ENCODE results near the gene THOC7. TPM values are rescaled to one million over a fixed set of nuclear protein-coding genes. Genes with fewer than 3 reads are reported as not detected.

The THOC7 gene
- total RNA-seq, 3 donors from 2014 or later (not counting 1 experiment from before 2014, with no cell fraction given), result 30.3 to 35.8 (median 32.5) TPM

GRCh38 chr3:63800097-63800496, 63.5 kb downstream of the THOC7 start:
- no peak overlapping the region for H3K4me3 Mint-ChIP-seq
- H3K27me3 Mint-ChIP-seq (ENCODE audit: low read depth in 2 of 2), result peaks cover 0 to 7% of the 10 kb centered on the region in 2 donors
- no peak for TF ChIP-seq CTCF (IDR thresholded peaks at IDR 0.05)
- ATAC-seq, result no peak
- Histone ChIP-seq H3K27me3 (ENCODE audit: control insufficient read depth, insufficient read depth, low read length) (no peaks in the 10 kb centered on the region), H3K4me3 (ENCODE audit: low read length) (no peak overlapping the region), H3K36me3 (ENCODE audit: control insufficient read depth, insufficient read depth, low read length) (no peaks in the 10 kb centered on the region), H3K9me3 (ENCODE audit: control insufficient read depth, insufficient read depth, low read length) (no peaks in the 10 kb centered on the region), H3K27ac (ENCODE audit: low read length) (no peak overlapping the region), H3K4me1 (ENCODE audit: control insufficient read depth, insufficient read depth, low read length) (no peaks in the 10 kb centered on the region)
- H3K27ac Mint-ChIP-seq, result no peak overlapping the region
- 87% methylated on average over 3 of the region's 5 CpGs for WGBS (ENCODE audit: insufficient coverage)
- H3K36me3 Mint-ChIP-seq, result no peaks in the 10 kb centered on the region
- no peaks in the 10 kb centered on the region for H3K4me1 Mint-ChIP-seq
- no peaks in the 10 kb centered on the region for H3K9me3 Mint-ChIP-seq
- DNase-seq, result no peak
- intact Hi-C loops (cut with micrococcal nuclease), result no loop called here

- H3K4me1 Mint-ChIP-seq, result no peaks in the 10 kb centered on the region
- DNase-seq, result no peak
- H3K4me1 ChIP-seq (ENCODE audit: control insufficient read depth, insufficient read depth, low read length), result no peaks in the 10 kb centered on the region
- no peaks in the 10 kb centered on the region for H3K9me3 ChIP-seq (ENCODE audit: control insufficient read depth, insufficient read depth, low read length)
- no peak overlapping the region for H3K4me3 ChIP-seq (ENCODE audit: low read length)
- H3K9me3 Mint-ChIP-seq, result no peaks in the 10 kb centered on the region
- ATAC-seq, result no peak
- intact Hi-C loops (cut with micrococcal nuclease), result no loop called here
- H3K27me3 Mint-ChIP-seq (ENCODE audit: low read depth in 2 of 2), result peaks cover 0 to 7% of the 10 kb centered on the region in 2 donors
- no peaks in the 10 kb centered on the region for H3K36me3 Mint-ChIP-seq
- no peaks in the 10 kb centered on the region for H3K27me3 ChIP-seq (ENCODE audit: control insufficient read depth, insufficient read depth, low read length)
- H3K36me3 ChIP-seq (ENCODE audit: control insufficient read depth, insufficient read depth, low read length), result no peaks in the 10 kb centered on the region
- no peak for TF ChIP-seq CTCF (IDR thresholded peaks at IDR 0.05)
- H3K27ac Mint-ChIP-seq, result no peak overlapping the region
- H3K4me3 Mint-ChIP-seq, result no peak overlapping the region
- WGBS (ENCODE audit: insufficient coverage), result 96% methylated on average over 2 of the region's 2 CpGs
- no peak overlapping the region for H3K27ac ChIP-seq (ENCODE audit: low read length)
These were observed 64.7 kb downstream of the THOC7 start for GRCh38 chr3:63798949-63799348.

GRCh38 chr3:63798544-63798943, 65.1 kb downstream of the THOC7 start:
- H3K9me3 Mint-ChIP-seq, result no peaks in the 10 kb centered on the region
- no peaks in the 10 kb centered on the region for H3K36me3 ChIP-seq (ENCODE audit: control insufficient read depth, insufficient read depth, low read length)
- H3K4me1 ChIP-seq (ENCODE audit: control insufficient read depth, insufficient read depth, low read length), result no peaks in the 10 kb centered on the region
- no peaks in the 10 kb centered on the region for H3K27me3 ChIP-seq (ENCODE audit: control insufficient read depth, insufficient read depth, low read length)
- peaks cover 0 to 7% of the 10 kb centered on the region in 2 donors for H3K27me3 Mint-ChIP-seq (ENCODE audit: low read depth in 2 of 2)
- H3K9me3 ChIP-seq (ENCODE audit: control insufficient read depth, insufficient read depth, low read length), result no peaks in the 10 kb centered on the region
- H3K4me1 Mint-ChIP-seq, result no peaks in the 10 kb centered on the region
- intact Hi-C loops (cut with micrococcal nuclease), result no loop called here
- TF ChIP-seq CTCF (IDR thresholded peaks at IDR 0.05), result no peak
- ATAC-seq (no peak), DNase-seq (no peak)
- H3K4me3 ChIP-seq (ENCODE audit: low read length), result no peak overlapping the region
- no peak overlapping the region for H3K27ac Mint-ChIP-seq
- 93% methylated on average over 2 of the region's 2 CpGs for whole genome bisulfite sequencing (ENCODE audit: insufficient coverage)
- no peak overlapping the region for H3K27ac ChIP-seq (ENCODE audit: low read length)
- no peak overlapping the region for H3K4me3 Mint-ChIP-seq
- no peaks in the 10 kb centered on the region for H3K36me3 Mint-ChIP-seq

- Mint-ChIP-seq H3K4me1 (no peaks in the 10 kb centered on the region), H3K27ac (no peak overlapping the region), H3K9me3 (no peaks in the 10 kb centered on the region), H3K27me3 (ENCODE audit: low read depth in 2 of 2) (peaks cover 0 to 7% of the 10 kb centered on the region in 2 donors), H3K36me3 (no peaks in the 10 kb centered on the region), H3K4me3 (no peak overlapping the region)
- Histone ChIP-seq H3K9me3 (ENCODE audit: control insufficient read depth, insufficient read depth, low read length) (no peaks in the 10 kb centered on the region), H3K4me3 (ENCODE audit: low read length) (no peak overlapping the region), H3K4me1 (ENCODE audit: control insufficient read depth, insufficient read depth, low read length) (no peaks in the 10 kb centered on the region), H3K27me3 (ENCODE audit: control insufficient read depth, insufficient read depth, low read length) (no peaks in the 10 kb centered on the region), H3K36me3 (ENCODE audit: control insufficient read depth, insufficient read depth, low read length) (no peaks in the 10 kb centered on the region), H3K27ac (ENCODE audit: low read length) (no peak overlapping the region)
- WGBS (ENCODE audit: insufficient coverage), result 85% methylated on average over 6 of the region's 6 CpGs
- TF ChIP-seq CTCF (IDR thresholded peaks at IDR 0.05), result no peak
- DNase-seq (no peak), ATAC-seq (no peak)
- intact Hi-C loops (cut with micrococcal nuclease), result no loop called here
These were observed 68.2 kb downstream of the THOC7 start for GRCh38 chr3:63795438-63795837.

Measured in natural killer cell (primary cell).